Measurements from ENCODE around the gene ABCC11. TPM values are rescaled to one million over a fixed set of nuclear protein-coding genes. Genes with fewer than 3 reads are reported as not detected.

Gene ABCC11
- total and polyA plus RNA-seq, 2 of the 13 experiments (the other 11 are each of a cell fraction or from before 2014, with no cell fraction given), result 1.0 to 1.4 TPM

- TF ChIP-seq ZBTB49 (CRISPR knock-in tag; IDR thresholded peaks at IDR 0.05; ENCODE audit: borderline replicate concordance) (no peak), ZNF816 (CRISPR knock-in tag; IDR thresholded peaks at IDR 0.05; ENCODE audit: borderline replicate concordance) (no peak; the same call in 1 of the 2 replicates), CTCF (CRISPR knock-in tag; IDR thresholded peaks at IDR 0.05) (no peak), ZNF256 (CRISPR knock-in tag; conservative IDR thresholded peaks at IDR 0.05) (0 out of 2 replicates have a peak, but pooled peaks have one; percentile 43), ZNF329 (CRISPR knock-in tag; IDR thresholded peaks at IDR 0.05; ENCODE audit: low read depth) (no peak), STAG1 (CRISPR knock-in tag; IDR thresholded peaks at IDR 0.05) (peak; percentile 41), ZNF672 (CRISPR knock-in tag; IDR thresholded peaks at IDR 0.05) (no peak), E2F2 (CRISPR knock-in tag; IDR thresholded peaks at IDR 0.05; ENCODE audit: borderline replicate concordance) (no peak), AGO2 (optimal IDR thresholded peaks at IDR 0.05; ENCODE audit: low read depth, low read length) (no peak), SALL2 (CRISPR knock-in tag; IDR thresholded peaks at IDR 0.05) (no peak), ZNF607 (CRISPR knock-in tag; IDR thresholded peaks at IDR 0.05; ENCODE audit: borderline replicate concordance) (no peak), MNT (IDR thresholded peaks at IDR 0.05) (no peak), HINFP (CRISPR knock-in tag; IDR thresholded peaks at IDR 0.05; ENCODE audit: low read depth) (peak; percentile 82; the same call in 1 of the 2 replicates), NFIB (CRISPR knock-in tag; IDR thresholded peaks at IDR 0.05; ENCODE audit: borderline replicate concordance) (no peak), HMG20A (CRISPR knock-in tag; IDR thresholded peaks at IDR 0.05; ENCODE audit: borderline replicate concordance) (peak; percentile 94), ZNF550 (CRISPR knock-in tag; IDR thresholded peaks at IDR 0.05; ENCODE audit: borderline replicate concordance) (no peak), ZNF788 (CRISPR knock-in tag; IDR thresholded peaks at IDR 0.05; ENCODE audit: borderline replicate concordance) (peak; percentile 98; the same call in 1 of the 2 replicates)
- TF ChIP-seq, protein P1, sequence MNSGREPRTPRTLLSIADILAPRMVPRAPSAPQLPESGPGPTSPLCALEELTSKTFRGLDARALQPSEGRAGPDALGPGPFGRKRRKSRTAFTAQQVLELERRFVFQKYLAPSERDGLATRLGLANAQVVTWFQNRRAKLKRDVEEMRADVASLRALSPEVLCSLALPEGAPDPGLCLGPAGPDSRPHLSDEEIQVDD (CRISPR knock-in tag; IDR thresholded peaks at IDR 0.05; ENCODE audit: borderline replicate concordance), result no peak
Measured at GRCh38 chr16:48203974-48204824, 43.1 kb downstream of the ABCC11 start (continued).

Data from HepG2 (cell line).